PC-3 (cell line): Measurements from ENCODE around the gene GDF7.

Experiments used
- EZH2 ChIP-seq: fragments of 300-600 bp; sonication (generic); IDR thresholded peaks from one replicate; pipeline ENCODE4 v1.6.1; 2017; ENCODE audit warnings: antibody characterized with exemption, mild to moderate bottlenecking, low read length; ENCODE audit not compliant: unreplicated experiment
- TF ChIP-seq, protein P1 (sequence below): fragments of 300-600 bp; sonication (generic); conservative IDR thresholded peaks from 2 replicates; pipeline ENCODE4 v1.5.1; 2017; ENCODE audit warnings: antibody characterized with exemption, low read depth, mild to moderate bottlenecking, low read length

DNA sequence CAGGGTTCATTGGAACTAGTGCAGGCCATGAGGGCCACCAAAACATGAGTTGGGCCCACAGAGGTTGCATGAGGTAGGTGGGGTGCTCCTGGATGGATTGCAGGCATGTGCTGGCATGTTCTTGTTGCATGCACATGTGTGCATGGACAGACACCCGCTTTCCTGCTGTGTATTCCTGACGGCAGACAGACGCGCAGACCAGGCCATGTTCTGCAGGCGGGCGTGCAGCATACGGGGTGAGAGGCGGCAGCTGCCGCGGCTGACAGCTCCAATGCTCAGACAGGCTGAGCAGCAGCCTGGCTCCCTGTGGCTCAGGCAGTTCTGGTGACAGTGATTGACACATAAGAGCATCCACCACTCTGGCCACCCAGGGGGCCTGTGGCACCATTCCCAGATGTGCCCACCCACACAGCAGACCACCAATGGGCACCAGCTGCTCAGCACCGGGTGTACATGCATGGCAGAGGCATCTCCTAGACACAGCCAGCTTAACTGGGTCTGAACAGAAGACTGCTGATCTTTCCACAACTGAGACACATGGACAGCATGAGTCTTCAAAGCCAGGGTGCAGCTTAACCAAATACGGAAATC lies 37.3 kb upstream of the GDF7 start:
- TF ChIP-seq, protein P1, sequence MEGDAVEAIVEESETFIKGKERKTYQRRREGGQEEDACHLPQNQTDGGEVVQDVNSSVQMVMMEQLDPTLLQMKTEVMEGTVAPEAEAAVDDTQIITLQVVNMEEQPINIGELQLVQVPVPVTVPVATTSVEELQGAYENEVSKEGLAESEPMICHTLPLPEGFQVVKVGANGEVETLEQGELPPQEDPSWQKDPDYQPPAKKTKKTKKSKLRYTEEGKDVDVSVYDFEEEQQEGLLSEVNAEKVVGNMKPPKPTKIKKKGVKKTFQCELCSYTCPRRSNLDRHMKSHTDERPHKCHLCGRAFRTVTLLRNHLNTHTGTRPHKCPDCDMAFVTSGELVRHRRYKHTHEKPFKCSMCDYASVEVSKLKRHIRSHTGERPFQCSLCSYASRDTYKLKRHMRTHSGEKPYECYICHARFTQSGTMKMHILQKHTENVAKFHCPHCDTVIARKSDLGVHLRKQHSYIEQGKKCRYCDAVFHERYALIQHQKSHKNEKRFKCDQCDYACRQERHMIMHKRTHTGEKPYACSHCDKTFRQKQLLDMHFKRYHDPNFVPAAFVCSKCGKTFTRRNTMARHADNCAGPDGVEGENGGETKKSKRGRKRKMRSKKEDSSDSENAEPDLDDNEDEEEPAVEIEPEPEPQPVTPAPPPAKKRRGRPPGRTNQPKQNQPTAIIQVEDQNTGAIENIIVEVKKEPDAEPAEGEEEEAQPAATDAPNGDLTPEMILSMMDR = no peak
- no peak for TF ChIP-seq EZH2
